GM19372 (cell line): Measurements from ENCODE around the gene CREB5.
A peak's percentile ranks its signal among the peaks of the same experiment; 100 is the strongest.
"Not testable (repeated sequence)": the region's sequence is repeated elsewhere in the genome, so short reads cannot be mapped to it uniquely, and the experiment has no call there.

Experiments
- ATAC-seq: cut with Tn5 transposase; IDR thresholded peaks from one replicate; pipeline ENCODE4 v1.9.1; 2021; ENCODE audit warnings: mild to moderate bottlenecking, low read depth, moderate library complexity; ENCODE audit not compliant: unreplicated experiment

Gene CREB5

DNA sequence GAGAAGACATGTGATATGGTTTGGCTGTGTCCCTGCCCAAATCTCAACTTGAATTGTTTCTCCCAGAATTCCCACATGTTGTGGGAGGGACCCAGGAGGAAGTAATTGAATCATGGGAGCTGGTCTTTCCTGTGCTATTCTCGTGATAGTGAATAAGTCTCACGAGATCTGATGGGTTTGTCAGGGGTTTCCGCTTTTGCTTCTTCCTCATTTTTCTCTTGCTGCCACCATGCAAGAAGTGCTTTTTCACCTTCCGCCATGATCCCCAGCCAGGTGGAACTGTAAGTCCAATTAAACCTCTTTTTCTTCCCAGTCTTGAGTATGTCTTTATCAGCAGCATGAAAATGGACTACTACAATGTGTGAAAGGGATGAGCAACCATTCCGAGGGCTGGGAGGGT lies 185.7 kb downstream of the CREB5 start:
- ATAC-seq: not testable (repeated sequence)

DNA sequence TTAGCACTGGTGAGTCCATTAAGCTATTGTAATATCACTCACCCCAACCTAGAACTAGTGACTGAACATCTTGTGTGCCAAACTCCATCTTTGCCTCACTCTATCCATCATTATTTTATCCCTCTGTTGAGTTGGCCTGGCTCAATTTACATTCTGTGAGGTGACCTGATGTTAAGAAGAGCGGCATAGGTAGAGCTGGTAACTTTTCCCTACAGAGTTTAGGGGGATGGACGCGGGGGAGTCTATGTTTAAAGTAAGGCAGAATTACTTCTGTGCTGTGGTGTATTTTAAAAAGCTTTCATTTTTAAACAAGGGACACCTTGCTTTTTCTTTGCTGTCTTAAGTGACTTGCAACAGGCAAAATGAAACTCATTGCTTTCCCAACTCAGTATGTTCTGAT lies 186.3 kb downstream of the CREB5 start:
- ATAC-seq: no peak

DNA sequence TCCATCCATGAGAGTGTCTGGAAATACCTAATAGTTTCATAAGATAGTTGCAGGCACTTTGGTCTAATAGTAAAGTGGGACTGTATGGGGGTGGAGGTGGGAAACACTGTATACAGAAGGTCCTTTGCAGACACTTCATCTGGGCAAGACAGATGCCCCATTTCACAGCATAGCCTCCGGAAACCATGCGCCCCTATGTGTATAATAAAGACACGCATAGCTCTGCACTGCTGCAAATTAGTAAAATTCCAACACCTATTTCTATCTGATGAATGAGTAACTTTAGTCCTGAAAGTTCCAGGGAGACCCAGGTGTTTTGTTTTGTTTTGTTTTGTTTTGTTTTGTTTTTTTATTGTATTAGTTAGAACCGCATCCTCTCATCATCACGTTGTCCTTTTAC lies 187.1 kb downstream of the CREB5 start:
- ATAC-seq: no peak

DNA sequence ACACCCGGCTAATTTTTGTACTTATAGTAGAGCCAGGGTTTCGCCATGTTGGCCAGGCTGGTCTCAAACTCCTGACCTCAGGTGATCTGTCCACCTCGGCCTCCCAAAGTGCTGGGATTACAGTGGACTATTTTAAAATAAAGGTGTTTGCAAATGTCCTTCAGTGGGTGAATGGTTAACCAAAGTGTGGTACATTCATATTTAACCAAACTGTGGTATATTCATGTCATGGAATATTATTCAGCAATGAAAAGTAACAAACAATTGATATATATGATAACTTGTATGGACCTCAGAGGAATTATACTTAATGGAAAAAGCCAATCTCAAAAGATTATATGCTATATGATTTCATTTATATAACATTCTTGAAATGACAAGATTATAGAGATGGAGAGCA lies 190.0 kb downstream of the CREB5 start:
- no peak for ATAC-seq

DNA sequence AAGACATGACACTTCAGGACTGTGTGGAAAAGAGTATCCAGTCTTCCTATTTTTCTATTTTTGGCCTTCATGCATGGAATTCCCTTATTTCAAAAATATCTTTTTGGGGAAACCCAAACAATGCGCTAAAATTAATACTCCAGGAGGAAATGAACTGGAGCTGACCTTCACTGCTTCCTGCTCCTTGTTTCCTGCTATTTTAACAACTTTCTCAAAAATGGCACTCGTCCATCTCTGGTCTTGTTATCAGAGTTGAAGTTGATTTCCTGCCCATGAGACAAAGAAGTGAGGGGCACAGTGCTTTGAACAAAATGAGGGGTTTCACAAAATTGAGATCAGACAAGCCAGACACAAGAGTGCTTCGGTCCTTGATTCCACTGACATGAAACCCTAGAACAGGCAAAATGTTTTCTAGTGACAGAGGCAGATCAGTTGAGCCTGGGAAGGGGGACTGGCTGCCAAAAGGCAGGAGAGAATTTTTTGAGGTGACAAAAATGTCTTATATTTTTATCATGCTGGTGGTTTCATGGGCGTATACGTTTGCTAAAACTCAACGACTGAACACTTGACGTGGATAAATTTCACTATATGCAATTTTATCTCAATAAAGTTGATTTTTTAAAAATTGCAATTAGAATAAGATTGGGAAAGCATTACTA lies 193.2 kb downstream of the CREB5 start:
- ATAC-seq: no peak

DNA sequence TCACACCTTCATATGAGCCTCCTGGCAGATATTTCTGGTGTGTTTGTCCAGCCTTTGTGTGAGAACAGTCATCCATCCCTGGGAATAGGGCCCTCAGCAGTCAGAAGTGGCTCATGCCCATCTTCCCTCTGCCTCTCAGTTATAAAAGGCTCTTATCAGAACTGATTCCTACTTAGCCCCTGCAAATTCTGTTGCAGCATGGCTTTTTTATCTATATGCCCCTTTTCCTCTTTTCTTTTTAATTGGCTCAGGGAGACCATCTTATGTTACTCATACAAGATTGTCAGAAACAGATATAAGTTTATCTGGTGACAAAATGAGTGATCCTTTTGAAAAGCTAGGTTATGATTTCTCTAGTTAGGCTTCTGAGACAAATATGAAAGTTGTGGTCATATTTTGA lies 194.1 kb downstream of the CREB5 start:
- no peak for ATAC-seq

DNA sequence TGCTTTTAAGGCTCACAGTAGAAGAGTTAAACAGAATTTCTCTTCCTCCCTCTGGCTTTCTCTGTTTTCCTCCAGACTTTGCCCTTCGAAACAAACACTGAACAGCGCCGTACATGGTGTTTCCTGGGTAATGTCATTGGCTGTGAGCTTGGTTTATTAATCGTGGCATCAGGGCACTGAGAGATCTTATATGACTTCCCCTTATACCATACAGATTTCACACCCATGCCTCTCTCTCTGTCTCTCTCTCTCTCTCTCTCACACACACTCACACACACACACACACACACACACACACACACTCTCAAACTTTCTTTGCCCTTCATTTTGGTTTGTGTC lies 195.5 kb downstream of the CREB5 start:
- ATAC-seq: no peak

DNA sequence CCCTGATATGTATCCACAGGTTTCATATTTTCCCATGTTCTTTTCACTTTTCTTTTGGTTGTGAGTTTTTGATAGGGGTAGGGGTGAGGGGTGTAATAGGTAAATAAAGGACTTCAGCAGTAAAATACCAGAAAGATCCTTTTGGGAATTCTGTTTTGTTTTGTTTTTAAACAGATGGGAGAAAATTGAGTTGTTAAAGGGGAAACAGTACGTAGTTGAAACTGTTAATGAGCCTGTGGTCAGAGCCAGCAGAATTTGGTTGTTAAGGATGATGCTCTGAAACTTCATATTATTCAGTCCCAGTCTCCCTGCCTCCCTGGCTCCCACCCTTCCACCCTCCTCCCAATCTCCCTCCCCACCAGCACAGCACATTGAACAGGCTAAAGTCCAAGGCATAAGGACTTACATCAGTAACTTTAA lies 195.9 kb downstream of the CREB5 start:
- ATAC-seq: no peak

DNA sequence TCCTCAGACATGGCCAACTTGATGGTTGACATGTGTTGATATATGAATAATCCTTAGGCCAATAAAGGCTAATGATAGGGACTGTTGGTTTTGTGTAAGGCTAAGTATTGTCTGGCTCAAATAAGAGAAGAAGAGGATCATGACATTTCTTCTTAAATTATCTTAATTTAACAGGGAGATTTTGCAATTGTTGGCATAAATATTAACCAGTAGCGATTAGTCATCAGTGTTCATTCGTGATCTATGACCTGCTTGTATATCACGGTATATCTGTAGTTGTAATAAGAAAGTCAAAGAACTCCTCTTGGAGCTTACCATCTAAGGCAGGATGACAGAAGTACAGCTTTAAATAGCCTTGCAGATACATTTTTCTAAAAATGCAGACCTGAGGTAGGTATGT lies 196.4 kb downstream of the CREB5 start:
- ATAC-seq: no peak

DNA sequence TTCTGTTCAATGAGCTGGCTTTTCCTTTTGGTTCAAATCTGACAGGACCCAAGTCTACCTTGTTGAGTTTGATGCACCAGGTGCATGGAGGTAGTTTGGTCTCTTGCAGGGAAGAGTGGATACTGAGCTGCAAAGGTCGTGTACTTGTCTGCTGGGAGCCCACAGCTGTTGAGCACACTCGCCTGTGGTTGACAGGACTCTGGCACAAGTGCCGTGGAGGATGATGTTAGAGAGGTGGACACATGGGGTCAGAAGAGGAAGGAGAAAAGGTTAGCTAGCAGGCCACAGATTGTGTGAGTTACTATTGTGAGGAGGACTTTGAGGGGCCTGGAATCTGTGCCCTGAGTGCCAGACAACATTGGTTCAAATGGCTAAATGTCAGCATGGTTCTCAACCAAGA lies 197.3 kb downstream of the CREB5 start:
- ATAC-seq: no peak

DNA sequence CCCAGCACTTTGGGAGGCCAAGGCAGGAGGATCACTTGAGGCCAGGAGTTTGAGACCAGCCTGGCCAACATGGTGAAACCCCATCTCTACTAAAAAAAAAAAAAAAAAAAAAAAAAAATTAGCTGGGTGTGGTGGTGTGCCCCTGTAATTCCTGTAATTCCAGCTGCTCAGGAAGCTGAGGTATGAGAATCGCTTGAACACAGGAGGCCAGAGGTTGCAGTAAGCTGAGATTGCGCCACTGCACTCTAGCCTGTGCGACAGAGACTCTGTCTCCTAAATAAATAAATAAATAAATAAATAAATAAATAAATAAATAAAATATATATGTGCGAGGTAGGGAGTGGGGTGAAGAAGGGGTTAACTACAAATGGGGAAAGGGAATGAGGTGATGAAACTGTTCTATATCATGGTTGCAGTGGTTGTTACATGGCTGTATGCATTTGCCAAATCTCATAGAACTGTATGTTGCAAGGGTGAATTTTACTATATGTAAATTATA lies 199.1 kb downstream of the CREB5 start:
- not testable (repeated sequence) for ATAC-seq

DNA sequence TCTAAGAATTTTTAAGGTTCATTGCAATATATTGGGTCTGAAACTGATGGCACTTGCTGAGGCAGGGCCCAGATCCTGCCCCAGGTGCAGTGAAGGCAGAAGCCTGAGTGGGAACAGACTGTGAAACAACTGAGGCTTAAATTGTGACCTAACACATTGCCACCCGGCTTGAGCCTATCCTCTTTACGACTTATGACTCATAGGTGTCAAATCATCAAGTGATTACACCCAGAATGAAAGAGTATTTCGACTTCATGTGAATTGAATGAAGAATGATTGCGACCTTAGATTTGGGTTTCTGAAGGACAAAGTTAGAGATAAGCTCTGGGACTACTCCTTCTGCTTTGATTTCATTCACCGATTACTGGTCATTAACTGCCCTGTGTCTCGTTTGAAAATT lies 200.9 kb downstream of the CREB5 start:
- no peak for ATAC-seq

DNA sequence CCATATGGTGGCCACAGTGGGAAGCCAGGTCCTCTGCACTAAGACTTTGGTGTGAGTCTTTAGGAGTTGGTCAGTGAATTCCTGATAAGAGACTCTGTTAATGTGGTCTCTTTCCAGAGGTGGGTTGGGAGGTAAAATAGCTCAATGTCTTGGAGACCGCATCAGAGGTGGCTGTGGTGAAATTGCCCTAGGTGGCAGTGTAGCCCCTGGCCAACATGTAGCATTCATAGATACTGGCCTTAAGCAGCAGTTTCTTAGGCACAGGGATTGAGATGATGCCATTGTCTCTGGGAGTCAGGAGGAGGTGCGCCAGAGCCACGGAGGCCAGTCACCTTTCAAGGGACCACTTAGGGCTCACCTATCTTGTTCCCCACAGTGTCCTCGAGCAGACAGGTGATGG lies 202.8 kb downstream of the CREB5 start:
- no peak for ATAC-seq

DNA sequence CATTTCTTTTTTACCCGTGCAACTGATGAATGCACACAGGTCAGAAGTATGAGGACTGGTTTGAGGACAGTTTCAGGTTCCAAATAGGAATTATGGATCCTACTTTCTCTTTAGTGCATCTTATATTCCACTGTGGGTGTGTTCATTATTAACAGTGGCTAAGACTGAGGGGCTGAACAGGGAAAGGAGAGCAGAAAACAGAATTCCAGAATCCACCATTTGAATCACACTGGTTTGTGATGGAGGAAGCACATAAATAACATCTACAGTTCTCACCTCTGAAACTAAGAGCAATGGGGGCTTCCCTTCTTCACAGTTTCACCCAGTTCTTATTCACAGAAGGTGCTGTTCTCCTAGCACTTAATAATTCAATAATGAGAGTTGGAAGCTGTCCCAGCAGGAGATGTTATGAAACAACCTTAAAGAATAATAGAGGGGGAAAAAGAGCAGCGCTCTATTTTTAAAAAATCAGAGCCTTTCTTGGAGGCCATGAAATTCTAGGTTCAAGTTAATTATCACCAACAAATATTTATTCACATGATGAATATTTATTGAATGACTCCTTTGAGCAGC lies 205.1 kb downstream of the CREB5 start:
- no peak for ATAC-seq

DNA sequence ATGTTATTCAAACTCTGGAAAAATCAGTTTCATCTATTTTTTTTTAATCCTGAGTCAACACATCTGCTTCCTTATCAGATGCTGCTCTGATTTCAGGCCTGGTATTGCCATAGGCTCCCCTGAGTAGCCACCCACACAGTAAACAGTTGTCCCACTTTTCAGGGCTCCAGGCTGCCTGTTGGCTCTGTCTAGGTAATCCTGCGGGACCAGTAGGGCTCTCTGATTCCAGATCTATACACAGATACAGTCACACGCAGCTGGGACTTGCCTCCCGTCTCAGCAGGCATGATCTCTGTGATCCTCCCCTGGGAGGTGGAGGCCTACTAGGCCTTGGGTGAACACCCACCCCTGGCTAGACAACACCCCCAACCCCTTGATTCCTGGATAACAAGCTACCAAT lies 206.1 kb downstream of the CREB5 start:
- ATAC-seq: no peak

DNA sequence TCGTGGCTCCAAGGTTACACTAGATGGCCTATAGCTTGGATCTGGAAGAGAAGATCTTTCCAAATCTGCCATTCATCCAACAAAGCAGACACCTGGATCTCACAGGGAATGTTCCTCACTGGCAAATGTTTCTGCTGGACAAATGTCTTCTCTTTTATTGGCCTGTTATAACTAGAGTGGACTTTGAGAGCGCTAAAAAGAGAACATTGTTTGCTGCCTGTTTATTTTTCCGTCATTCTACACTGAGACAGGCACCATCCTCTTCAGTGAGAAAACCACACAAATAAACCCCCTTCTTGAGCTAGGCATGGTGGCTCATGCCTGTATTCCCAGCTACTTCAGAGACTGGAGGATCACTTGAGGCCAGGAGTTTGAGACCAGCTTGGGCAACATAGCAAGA lies 206.9 kb downstream of the CREB5 start:
- ATAC-seq: no peak

DNA sequence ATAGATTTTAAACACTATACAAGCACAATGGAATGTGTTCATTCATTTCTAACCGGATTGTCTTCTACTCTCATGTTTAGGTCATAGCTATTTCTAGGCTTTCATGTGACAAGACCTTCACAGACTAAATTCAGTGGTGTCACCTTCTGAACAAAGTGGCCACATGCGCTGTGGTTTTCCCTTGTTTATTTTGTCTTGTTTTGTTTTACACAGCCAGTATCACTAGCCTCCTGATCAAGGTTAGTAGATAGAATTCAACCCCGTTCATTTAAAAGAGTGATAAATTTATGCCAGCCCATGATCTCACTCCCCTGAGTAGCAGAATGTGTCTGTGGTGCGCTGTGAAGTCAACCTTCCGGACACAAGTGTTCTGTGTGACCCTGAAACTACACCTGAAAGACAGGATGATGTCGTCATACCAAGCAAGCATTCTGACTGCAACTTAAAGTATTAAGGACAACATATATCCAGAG lies 209.1 kb downstream of the CREB5 start:
- ATAC-seq: peak; percentile 73

DNA sequence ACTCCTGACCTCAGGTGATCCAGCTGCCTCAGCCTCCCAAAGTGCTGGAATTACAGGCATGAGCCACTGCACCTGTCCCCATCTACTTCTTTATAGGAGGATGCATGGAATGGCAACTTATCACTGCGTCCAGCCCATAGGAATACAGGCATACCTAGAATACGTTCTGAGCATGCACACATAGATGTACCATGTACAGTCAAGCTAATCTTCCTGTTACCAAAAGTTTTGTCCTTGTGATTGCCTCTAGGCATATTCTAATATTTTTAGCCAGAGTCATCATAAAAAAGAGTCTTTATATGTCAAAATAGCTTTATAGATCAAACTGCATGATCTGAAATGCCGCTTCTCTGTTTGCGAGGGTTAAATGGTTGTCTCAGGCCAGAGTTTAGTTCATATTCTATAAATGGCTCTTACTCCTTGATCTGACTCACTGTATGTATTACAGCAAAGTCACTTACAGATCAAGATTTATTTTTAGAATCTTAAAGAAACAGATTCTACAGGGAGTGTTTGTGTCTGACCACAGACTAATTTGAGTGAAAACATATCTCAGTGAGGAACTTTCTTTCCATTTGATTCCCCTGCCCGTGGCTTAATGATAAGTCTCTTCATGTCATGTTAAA lies 210.9 kb downstream of the CREB5 start:
- ATAC-seq: no peak

DNA sequence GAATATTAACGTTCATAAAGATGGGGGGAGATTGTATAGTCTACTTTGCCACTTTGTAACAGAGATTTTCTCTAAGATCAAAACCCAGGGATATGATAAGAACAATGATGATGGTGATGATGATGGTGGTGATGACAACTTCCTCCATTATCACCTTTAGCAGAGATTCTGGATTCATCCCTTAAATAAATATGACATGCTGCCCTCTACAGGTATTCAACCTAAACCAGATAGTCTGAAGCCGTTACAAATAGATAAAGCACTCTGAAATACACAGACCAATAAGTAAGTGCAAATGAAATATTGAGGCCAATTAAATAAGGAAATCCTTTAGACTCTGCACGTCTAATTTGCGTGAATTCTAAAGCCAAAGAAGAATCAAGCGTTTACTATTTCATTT lies 211.5 kb downstream of the CREB5 start:
- ATAC-seq: no peak

DNA sequence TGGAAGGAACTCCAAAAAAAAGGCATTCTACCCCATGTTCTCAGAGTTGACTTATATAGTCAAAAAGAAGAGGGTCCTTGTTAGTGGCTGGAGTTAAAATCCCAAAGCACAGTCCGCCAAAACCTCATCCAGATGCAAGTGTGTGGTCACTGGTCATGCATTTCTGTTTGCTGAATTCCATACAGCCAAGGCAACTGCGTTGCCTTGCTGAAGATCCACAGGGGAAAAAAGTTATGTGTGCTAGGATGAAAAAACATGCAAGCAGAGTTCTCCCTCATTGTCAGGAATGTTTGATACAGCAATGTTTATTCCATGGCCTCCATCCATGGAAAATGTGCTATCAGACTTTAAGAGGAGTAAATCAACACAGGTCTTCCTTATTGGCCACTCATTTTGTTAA lies 213.1 kb downstream of the CREB5 start:
- no peak for ATAC-seq

DNA sequence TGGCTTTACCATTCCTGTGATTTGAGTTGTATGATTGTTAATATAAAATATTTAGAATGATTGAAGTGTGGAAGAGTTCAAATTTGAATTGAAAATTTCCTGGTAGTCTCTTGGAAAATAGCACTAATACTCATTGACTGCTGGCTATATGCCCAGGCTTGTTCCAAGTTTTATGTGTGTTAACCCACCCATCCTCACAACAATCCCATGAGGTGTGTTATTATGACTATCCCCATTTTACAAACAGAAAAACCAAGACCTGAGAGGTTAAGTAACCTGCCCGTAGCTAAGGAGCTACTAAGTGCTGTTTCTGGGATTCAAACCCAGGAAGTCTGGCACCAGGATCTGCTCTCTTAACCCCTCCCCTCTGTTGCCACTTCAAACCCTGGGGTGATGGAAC lies 213.9 kb downstream of the CREB5 start:
- no peak for ATAC-seq

DNA sequence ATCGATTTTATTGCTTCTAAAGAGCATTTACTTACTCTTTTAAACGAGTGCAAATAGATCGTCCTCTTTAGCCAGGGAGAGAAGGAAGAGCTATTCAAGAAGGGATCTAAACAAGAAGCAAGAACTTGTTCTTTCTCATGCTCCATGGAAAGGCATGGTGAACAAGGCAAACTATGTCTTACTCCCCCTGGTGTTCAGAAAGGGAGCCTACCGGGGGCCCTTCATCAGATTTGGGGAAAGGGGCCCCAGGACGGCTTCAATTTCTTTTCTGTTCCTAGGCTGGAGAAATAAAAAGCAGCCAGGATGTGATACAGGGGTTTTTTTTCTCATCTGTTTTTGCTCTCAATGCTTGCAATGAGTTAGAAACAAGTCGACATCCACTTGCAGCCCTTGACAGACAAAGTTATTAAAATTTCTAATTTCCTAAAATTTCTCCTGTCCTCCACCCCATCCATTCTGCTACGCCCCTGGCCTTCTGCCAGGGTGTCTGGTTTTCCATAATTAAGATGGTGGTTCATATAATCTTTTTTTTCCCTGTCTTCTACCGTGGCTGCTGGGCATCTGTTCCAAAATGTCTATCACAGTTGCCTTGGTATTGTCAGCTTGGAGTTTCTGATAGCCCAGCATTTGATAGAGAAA lies 214.4 kb downstream of the CREB5 start:
- no peak for ATAC-seq
